Esophagus muscularis mucosa (tissue), 4 donors: ENCODE data around the gene PRKAG2. TPM values are rescaled to one million over a fixed set of nuclear protein-coding genes. Genes with fewer than 3 reads are reported as not detected.

Source experiments
- DNase-seq: peaks from one replicate; pipeline ENCODE4 v3.0.0-alpha.2; 2017; ENCODE audit errors: extremely low spot score
- H3K27ac ChIP-seq, 4 donors: fragments of 200-600 bp; sonication (generic); replicated peaks in 1 of 4; 1 replicate in 3 of 4; 2 replicates in 1 of 4; pipeline ENCODE4 v1.5.1; 2016 to 2019; ENCODE audit warnings: mild to moderate bottlenecking in 1 of 4
- H3K27me3 ChIP-seq, 4 donors: fragments of 200-600 bp; sonication (generic); one replicate each; pipeline versions ENCODE4 v1.5.1 to v1.6.0; 2016 to 2019
- H3K36me3 ChIP-seq, 4 donors: fragments of 200-600 bp; sonication (generic); one replicate each; pipeline ENCODE4 v1.5.1; 2016 to 2019
- H3K4me1 ChIP-seq, 4 donors: fragments of 200-600 bp; sonication (generic); one replicate each; pipeline ENCODE4 v1.5.1; 2016 to 2019
- H3K4me3 ChIP-seq, 4 donors: fragments of 200-600 bp; sonication (generic); 1 replicate in 2 of 4; 2 replicates in 2 of 4; pipeline ENCODE4 v1.5.1; 2016 to 2019; ENCODE audit warnings: mild to moderate bottlenecking in 4 of 4, moderate library complexity in 1 of 4
- H3K9me3 ChIP-seq, 4 donors: fragments of 200-600 bp; sonication (generic); 1 replicate in 3 of 4; 2 replicates in 1 of 4; pipeline ENCODE4 v1.5.1; 2016 to 2019
- EP300 ChIP-seq: sonication (generic); formaldehyde crosslinking; IDR thresholded peaks from one replicate; pipeline ENCODE4 v1.6.1; 2017; ENCODE audit warnings: antibody characterized with exemption
- POLR2A ChIP-seq: fragments of 450-650 bp; IDR thresholded peaks from one replicate; pipeline ENCODE4 v1.6.1; 2017; ENCODE audit warnings: antibody characterized with exemption, moderate library complexity, mild to moderate bottlenecking, low read depth
- POLR2AphosphoS5 ChIP-seq, 2 donors: sonication (generic); formaldehyde crosslinking; IDR thresholded peaks; one replicate each; pipeline ENCODE4 v1.6.1; 2017; ENCODE audit warnings: antibody characterized with exemption in 2 of 2
- WGBS: methylation state at CpG from one replicate; pipeline ENCODE4 v1.1.5; 2018; 5-methylcytosine and 5-hydroxymethylcytosine counted together
- intact Hi-C: fragments of 100-400 bp; cut with DNase I; formaldehyde crosslinking; loops from one replicate; pipeline ENCODE4 v1.15.1; 2023
- total RNA-seq, 4 donors: library from RNA; depleted of rRNA; stranded (reverse); fragments of >200 nt; gene quantifications; one replicate each; pipeline versions ENCODE4 v1.1.0 to v1.2.1, GENCODE V29; 2016
- TF ChIP-seq, protein P1 (sequence below), 3 experiments: fragments of 200-600 bp in 2 of 3; fragments of 450-650 bp in 1 of 3; sonication (generic) in 2 of 3; IDR thresholded peaks; one replicate each; pipeline ENCODE4 v1.5.1; 2017 to 2019; ENCODE audit warnings: antibody characterized with exemption in 3 of 3, mild to moderate bottlenecking in 2 of 3, moderate library complexity in 1 of 3

Gene PRKAG2
- total RNA-seq, 4 donors from 2014 or later: 51.3 to 97.2 (median 77.5) TPM

DNA sequence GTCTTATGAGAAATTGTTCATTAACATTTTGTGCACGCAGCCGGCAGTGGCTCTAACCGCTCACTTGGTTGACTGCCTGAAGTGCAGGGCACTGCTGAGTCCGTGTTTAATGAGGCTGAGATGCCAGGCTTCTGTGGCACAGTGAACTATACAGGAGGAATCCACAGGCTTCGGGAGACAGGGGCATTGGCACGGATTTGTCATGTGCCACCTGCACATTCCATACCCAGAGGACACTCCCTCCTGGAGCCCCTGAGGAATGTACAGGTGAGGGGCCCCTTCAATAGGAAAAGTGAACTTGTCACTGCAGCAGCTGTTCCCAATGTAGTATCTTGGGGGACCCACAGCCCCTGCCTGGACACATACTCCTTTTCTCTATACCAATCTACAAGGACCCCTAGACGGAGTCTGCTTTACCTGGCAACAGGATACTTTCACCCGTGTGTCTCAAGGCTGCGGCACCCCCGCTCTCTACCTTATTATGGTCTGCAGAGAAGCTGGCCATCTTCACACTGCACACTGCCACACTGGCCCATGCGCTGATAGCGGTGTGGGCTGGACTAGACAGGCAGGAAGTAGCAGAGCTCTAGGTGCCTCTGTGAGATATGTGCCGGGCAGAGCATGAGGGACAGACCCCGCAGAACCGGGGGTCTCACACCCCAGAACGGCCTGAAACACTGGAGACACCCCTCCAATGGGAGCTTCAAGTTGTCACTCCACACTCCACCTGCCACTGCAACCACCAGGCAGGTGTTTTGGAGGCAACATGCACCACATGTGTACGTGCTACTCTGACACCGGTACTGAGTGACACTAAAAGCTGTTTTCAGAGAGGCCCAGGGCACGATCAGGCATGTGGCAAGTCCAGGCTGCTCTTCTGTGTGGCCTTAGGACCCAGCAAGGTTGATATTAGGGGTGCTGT is 285.8 kb downstream of the PRKAG2 start:
- H3K36me3 ChIP-seq: peaks cover 0 to 18% (median 9%) of the 10 kb centered on the region in 4 donors
- TF ChIP-seq, protein P1, sequence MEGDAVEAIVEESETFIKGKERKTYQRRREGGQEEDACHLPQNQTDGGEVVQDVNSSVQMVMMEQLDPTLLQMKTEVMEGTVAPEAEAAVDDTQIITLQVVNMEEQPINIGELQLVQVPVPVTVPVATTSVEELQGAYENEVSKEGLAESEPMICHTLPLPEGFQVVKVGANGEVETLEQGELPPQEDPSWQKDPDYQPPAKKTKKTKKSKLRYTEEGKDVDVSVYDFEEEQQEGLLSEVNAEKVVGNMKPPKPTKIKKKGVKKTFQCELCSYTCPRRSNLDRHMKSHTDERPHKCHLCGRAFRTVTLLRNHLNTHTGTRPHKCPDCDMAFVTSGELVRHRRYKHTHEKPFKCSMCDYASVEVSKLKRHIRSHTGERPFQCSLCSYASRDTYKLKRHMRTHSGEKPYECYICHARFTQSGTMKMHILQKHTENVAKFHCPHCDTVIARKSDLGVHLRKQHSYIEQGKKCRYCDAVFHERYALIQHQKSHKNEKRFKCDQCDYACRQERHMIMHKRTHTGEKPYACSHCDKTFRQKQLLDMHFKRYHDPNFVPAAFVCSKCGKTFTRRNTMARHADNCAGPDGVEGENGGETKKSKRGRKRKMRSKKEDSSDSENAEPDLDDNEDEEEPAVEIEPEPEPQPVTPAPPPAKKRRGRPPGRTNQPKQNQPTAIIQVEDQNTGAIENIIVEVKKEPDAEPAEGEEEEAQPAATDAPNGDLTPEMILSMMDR (IDR thresholded peaks at IDR 0.05): no peak
- TF ChIP-seq POLR2A (no peak), EP300 (no peak), POLR2AphosphoS5 (IDR thresholded peaks at IDR 0.05) (no peak)
- H3K27me3 ChIP-seq: no peaks in the 10 kb centered on the region
- H3K4me3 ChIP-seq: no peak overlapping the region
- peaks cover 7 to 56% (median 40%) of the 10 kb centered on the region in 4 donors for H3K4me1 ChIP-seq
- H3K27ac ChIP-seq: no peak overlapping the region
- DNase-seq: no peak
- intact Hi-C loops: loop anchor here (10.0 kb wide), 1 partner anchor 164 kb away; no protein-coding TSS in a partner anchor
- H3K9me3 ChIP-seq: no peaks in the 10 kb centered on the region
- WGBS: 90% methylated on average over 17 of the region's 19 CpGs

DNA sequence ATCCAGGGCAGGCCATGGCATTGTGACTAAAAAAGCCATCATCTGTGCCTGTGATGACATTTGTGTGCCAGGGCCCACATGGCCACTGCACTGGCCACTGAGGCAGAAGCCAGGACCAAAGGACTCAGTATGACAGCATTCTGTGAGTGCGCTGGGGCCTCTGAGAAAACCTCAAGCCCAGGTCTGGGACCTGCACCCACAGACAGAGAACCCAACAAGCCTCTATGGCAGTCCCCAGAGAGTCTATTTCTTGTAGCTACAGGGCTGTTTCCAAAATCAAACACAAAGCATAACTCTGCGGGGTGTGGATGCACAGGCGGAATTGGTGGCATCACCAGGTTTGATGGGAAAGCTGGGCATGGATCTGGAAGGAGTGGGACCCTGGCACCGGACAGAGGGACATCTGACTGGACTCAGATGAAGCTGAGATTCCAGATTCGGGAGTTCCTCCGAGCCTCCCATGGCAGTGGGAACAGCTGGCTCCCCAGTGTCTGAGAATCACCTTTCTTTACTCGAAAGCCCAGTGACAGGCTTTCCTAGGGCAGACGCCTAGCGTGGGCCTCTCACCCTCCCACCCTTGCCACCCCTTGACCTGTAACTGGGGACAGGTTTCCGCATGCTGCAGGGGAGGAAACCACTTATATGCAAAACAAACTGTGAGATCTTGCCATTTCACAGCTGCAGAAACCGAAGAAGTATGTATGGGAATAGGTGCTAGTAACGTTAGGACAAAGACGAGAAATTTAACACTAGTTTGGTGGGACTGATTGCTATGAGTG is 286.7 kb downstream of the PRKAG2 start:
- peaks cover 7 to 54% (median 35%) of the 10 kb centered on the region in 4 donors for H3K4me1 ChIP-seq
- H3K27me3 ChIP-seq: no peaks in the 10 kb centered on the region
- TF ChIP-seq, protein P1 (IDR thresholded peaks at IDR 0.05): no peak
- TF ChIP-seq EP300 (no peak), POLR2AphosphoS5 (IDR thresholded peaks at IDR 0.05) (no peak), POLR2A (no peak)
- H3K27ac ChIP-seq: no peak overlapping the region
- no peak overlapping the region for H3K4me3 ChIP-seq
- peaks cover 0 to 27% (median 9%) of the 10 kb centered on the region in 4 donors for H3K36me3 ChIP-seq
- WGBS: 87% methylated on average over 8 of the region's 13 CpGs
- H3K9me3 ChIP-seq: no peaks in the 10 kb centered on the region
- intact Hi-C loops: loop anchor here (10.0 kb wide), 1 partner anchor 165 kb away; no protein-coding TSS in a partner anchor
- DNase-seq: no peak

DNA sequence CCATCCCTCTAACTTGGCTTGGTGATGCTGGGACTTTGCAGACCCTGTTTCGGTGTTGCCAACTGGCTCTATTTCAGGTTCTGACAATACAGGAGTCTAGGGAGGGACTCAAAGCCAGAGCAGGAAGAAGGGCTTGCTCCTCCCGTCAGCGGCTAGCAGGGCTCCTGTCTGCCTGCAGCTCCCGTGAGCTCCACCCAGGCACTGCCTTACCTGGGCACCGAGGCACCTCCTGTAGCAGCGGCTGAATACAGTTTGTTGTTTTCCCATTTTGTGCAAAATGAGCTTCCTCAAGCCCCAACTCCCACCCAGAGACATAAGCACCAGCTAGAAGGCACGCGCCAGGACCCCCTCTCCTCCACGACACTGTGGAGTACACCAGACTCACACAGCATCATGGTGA is 287.9 kb downstream of the PRKAG2 start:
- no peaks in the 10 kb centered on the region for H3K27me3 ChIP-seq
- H3K36me3 ChIP-seq: peaks cover 0 to 18% (median 7%) of the 10 kb centered on the region in 4 donors
- no peak for DNase-seq
- no peaks in the 10 kb centered on the region for H3K9me3 ChIP-seq
- 100% methylated on average over 9 of the region's 9 CpGs for whole genome bisulfite sequencing
- no peak for TF ChIP-seq POLR2A
- TF ChIP-seq, protein P1 (IDR thresholded peaks at IDR 0.05): no peak
- no peak for TF ChIP-seq POLR2AphosphoS5 (IDR thresholded peaks at IDR 0.05)
- no peak for TF ChIP-seq EP300
- H3K4me3 ChIP-seq: no peak overlapping the region
- H3K4me1 ChIP-seq: peaks cover 7 to 47% (median 27%) of the 10 kb centered on the region in 4 donors
- intact Hi-C loops: no loop called here
- H3K27ac ChIP-seq: no peak overlapping the region

DNA sequence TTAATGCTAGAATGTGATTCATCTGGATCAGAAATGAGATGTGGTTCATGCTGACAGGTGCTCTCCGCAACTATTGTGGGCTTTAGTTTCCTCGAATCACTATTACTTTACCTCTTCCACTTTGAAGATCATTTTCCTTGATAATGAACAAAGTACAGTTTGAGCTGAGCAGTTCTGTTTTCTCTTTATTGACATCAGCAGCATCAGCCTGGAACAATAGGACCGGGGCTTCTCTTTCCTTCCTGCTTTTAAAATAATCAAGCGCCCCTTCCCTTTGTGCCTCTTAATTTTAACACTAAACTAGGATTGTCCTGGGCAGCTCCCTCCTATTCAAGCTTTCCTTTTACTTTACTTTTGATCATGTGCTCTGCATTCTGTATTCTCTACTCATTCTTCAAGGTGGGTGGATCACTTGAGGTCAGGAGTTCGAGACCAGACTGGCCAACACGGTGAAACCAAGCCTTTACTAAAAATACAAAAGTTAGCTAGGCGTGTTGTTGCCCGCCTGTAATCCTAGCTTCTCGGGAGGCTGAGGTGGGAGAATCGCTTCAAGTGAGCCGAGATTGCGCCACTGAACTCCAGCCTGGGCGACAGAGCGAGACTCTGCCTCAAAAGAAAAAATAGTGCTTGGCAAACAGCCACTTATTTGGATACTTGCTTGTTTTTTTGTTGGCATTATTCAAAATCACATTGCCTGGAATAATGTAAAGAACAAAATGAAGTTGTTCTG is 290.2 kb downstream of the PRKAG2 start:
- no peaks in the 10 kb centered on the region for H3K9me3 ChIP-seq
- H3K27ac ChIP-seq: no peak overlapping the region
- no peak for DNase-seq
- H3K27me3 ChIP-seq: no peaks in the 10 kb centered on the region
- intact Hi-C loops: no loop called here
- TF ChIP-seq, protein P1 (IDR thresholded peaks at IDR 0.05): no peak
- TF ChIP-seq POLR2AphosphoS5 (IDR thresholded peaks at IDR 0.05): no peak
- no peak for TF ChIP-seq EP300
- TF ChIP-seq POLR2A: no peak
- peaks cover 7 to 30% (median 12%) of the 10 kb centered on the region in 4 donors for H3K4me1 ChIP-seq
- no peak overlapping the region for H3K4me3 ChIP-seq
- WGBS: 84% methylated on average over 14 of the region's 14 CpGs
- peaks cover 0 to 14% (median 0%) of the 10 kb centered on the region in 4 donors for H3K36me3 ChIP-seq
